Neural crest cell (in vitro differentiated cells): ENCODE results near the gene PICK1. TPM values are rescaled to one million over a fixed set of nuclear protein-coding genes. Genes with fewer than 3 reads are reported as not detected.

Experiments
- DNase-seq: peaks from one replicate; pipeline ENCODE4 v3.0.0; 2021; ENCODE audit warnings: low read depth, mixed read lengths, low spot score
- H3K27ac Mint-ChIP-seq: one replicate; pipeline ENCODE4 v1.8.0; 2021; ENCODE audit warnings: mild to moderate bottlenecking, mixed read lengths; ENCODE audit not compliant: unreplicated experiment
- H3K27me3 Mint-ChIP-seq: 2 replicates; pipeline ENCODE4 v1.8.0; 2021; ENCODE audit warnings: low read depth, mild to moderate bottlenecking, mixed read lengths
- H3K36me3 Mint-ChIP-seq: 2 replicates; pipeline ENCODE4 v1.8.0; 2021; ENCODE audit warnings: low read depth, mild to moderate bottlenecking, mixed read lengths
- H3K4me1 Mint-ChIP-seq: 2 replicates; pipeline ENCODE4 v1.8.0; 2021; ENCODE audit warnings: mixed read lengths
- H3K4me3 Mint-ChIP-seq: one replicate; pipeline ENCODE4 v1.8.0; 2021; ENCODE audit warnings: mild to moderate bottlenecking, mixed read lengths
- H3K9me3 Mint-ChIP-seq: 2 replicates; pipeline ENCODE4 v1.8.0; 2021; ENCODE audit warnings: mixed read lengths
- CTCF ChIP-seq: fragments of 200-600 bp; sonication (generic); conservative IDR thresholded peaks from 2 replicates; pipeline ENCODE4 v1.5.0; 2021; ENCODE audit warnings: antibody characterized with exemption, mild to moderate bottlenecking
- total RNA-seq: library from RNA; stranded (reverse); gene quantifications from 2 replicates; pipeline ENCODE4 v1.2.1, GENCODE V29; 2021

The PICK1 gene
- total RNA-seq, 1 donor from 2014 or later, result 24.0 TPM

GRCh38 chr22:38032681-38033521 is 24.3 kb upstream of the PICK1 start:
- Mint-ChIP-seq H3K27ac (peak overlapping the region; percentile 92), H3K27me3 (no peaks in the 10 kb centered on the region), H3K4me1 (peaks cover 87% of the 10 kb centered on the region), H3K36me3 (no peaks in the 10 kb centered on the region), H3K9me3 (no peaks in the 10 kb centered on the region), H3K4me3 (peak overlapping the region; percentile 79)
- DNase-seq, result no peak
- no peak for TF ChIP-seq CTCF

GRCh38 chr22:38033522-38034277 is 23.5 kb upstream of the PICK1 start:
- no peaks in the 10 kb centered on the region for H3K9me3 Mint-ChIP-seq
- peak overlapping the region; percentile 54 for H3K4me3 Mint-ChIP-seq
- H3K36me3 Mint-ChIP-seq, result no peaks in the 10 kb centered on the region
- H3K27ac Mint-ChIP-seq, result peak overlapping the region; percentile 78
- H3K4me1 Mint-ChIP-seq, result peaks cover 86% of the 10 kb centered on the region
- no peaks in the 10 kb centered on the region for H3K27me3 Mint-ChIP-seq
- DNase-seq, result no peak
- TF ChIP-seq CTCF, result no peak

GRCh38 chr22:38034278-38034882 is 22.8 kb upstream of the PICK1 start:
- no peaks in the 10 kb centered on the region for H3K9me3 Mint-ChIP-seq
- peak overlapping the region; percentile 54 for H3K4me3 Mint-ChIP-seq
- H3K27ac Mint-ChIP-seq, result peak overlapping the region; percentile 78
- H3K4me1 Mint-ChIP-seq, result peaks cover 84% of the 10 kb centered on the region
- no peak for DNase-seq
- H3K27me3 Mint-ChIP-seq, result no peaks in the 10 kb centered on the region
- H3K36me3 Mint-ChIP-seq, result no peaks in the 10 kb centered on the region
- TF ChIP-seq CTCF, result no peak

GRCh38 chr22:38034884-38035529 is 22.2 kb upstream of the PICK1 start:
- Mint-ChIP-seq H3K36me3 (no peaks in the 10 kb centered on the region), H3K9me3 (no peaks in the 10 kb centered on the region), H3K27ac (peak overlapping the region; percentile 76), H3K4me3 (peak overlapping the region; percentile 25), H3K4me1 (peaks cover 81% of the 10 kb centered on the region), H3K27me3 (no peaks in the 10 kb centered on the region)
- TF ChIP-seq CTCF, result no peak
- no peak for DNase-seq

- Mint-ChIP-seq H3K27me3 (no peaks in the 10 kb centered on the region), H3K36me3 (no peaks in the 10 kb centered on the region), H3K4me3 (peak overlapping the region; percentile 25), H3K27ac (peak overlapping the region; percentile 37), H3K4me1 (peaks cover 81% of the 10 kb centered on the region), H3K9me3 (no peaks in the 10 kb centered on the region)
- no peak for DNase-seq
- no peak for TF ChIP-seq CTCF
Measured at GRCh38 chr22:38035530-38035885, 21.7 kb upstream of the PICK1 start.
